C1 segment of cervical spinal cord (tissue), 14 donors: ENCODE measurements around the gene SNCAIP.
"Not testable (repeated sequence)": the region's sequence is repeated elsewhere in the genome, so short reads cannot be mapped to it uniquely, and the experiment has no call there.

Experiments
- DNase-seq, 14 donors: peaks; one replicate each; lab custom pipeline; 2025; lab: John Stamatoyannopoulos, UW

SNCAIP gene

GRCh38 chr5:122314036-122314435, 2.0 kb downstream of the SNCAIP start:
- DNase-seq: no peak

DNA sequence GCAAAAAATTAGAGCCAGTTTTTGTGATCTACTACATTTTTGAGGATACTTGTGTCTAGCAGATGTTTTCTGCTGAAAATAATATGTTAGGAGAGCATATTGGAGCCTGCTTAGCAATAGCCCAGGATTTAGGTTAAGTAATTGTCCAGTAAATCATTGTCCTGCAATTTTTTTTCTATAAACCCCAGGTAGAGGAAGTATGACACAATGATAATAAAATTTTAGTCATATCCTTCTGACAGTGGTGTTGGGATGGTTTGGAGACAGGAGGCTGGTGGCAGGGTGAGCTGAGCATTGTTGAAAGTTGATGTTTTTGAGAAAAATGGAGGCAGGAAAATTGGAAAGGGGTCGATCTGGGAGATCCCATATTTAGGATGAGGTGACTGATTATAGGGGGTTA, 3.5 kb downstream of the SNCAIP start:
- DNase-seq: no peak

GRCh38 chr5:122316656-122317055, 4.6 kb downstream of the SNCAIP start:
- no peak for DNase-seq

DNA sequence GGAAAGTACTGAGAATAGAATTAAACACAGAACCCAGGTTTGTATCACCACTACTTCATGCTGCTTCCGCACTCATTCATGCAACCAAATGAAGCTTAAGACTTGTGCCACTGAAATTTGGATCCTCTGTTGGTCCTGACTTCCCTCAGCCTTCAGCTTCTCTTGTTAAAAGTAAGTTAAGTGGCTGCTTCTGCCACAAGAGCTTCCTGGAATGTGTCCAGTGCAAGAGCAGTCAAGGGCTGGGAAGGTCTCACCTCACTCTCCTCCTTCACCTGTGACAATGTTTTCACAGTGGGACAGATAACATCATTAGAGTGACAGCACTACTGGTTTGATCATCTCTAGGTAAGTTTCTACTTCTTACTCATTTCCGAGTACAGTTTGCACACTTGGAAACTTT, 7.9 kb downstream of the SNCAIP start:
- DNase-seq: no peak

DNA sequence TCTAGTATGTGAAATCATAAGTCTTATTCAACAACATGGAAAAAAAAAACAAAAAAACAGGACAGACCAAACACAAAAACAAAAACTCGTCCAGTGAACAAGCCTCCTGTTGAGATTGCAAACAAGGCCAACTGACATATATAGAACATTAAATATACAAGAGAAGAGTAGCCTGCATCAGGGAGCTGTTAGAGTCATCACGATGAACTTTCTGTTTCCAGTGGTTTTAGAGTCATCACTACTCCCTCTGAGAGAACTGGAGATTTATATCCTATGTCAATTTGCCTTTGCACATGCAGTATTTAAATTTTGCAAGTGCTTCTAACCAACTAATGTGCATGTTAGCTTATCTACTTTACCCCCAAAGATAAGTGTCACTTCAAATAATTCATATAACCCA, 9.9 kb downstream of the SNCAIP start:
- DNase-seq: no peak

DNA sequence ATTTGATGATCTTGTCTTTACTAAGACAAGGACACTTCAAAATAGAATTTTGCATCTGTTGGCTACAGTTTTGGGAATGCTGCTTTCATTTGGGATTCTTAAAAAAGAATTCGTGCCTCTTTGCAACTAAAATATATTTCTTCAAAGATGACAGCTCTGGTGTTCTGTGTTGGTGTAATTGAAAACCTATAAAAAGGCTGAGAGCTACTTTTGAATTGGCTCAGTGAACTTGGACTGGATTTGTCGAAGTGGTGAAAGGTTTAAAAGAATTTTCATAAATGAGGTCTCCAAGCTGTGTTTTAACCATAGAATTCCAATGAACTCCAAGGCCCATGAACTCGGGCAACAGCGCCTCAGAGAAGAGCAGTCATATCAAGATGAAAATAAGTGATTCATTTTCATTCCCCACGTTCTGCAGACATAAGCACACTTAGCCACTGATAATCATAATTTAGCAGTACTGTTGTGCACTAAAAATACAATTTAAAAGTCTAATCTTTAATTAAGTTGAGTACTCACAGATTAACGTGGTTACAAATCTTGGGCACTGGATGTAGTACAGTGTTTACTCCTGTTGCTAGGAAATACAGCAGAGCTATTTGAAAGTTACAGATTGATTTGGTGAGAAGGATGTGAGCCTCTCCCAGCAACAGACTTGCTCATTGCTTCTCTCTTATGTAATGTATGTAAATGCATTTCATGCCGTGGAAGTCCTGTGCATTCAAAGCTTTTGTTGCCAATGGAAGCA, 10.9 kb downstream of the SNCAIP start:
- no peak for DNase-seq

DNA sequence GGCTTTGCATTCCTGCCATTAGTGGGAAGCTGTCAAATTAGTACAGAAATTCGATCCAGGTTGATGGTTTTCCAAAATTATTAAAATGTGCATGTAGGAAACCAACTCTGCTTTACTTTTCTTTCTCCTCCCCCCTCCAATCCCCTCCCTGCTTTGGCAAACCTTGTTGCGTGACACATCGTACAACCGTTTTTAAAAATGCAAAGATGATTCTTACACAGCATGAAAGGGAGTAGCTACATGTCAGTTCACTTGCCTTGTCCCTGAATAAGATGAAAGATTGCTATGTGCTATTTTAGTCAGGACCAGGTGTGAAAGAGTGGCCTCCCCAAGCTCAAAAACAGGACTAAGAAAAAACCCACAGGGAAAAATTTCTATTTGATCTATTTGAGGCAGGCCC, 11.7 kb downstream of the SNCAIP start:
- DNase-seq: no peak

- DNase-seq: no peak
Observed at GRCh38 chr5:122327110-122327509, 15.1 kb downstream of the SNCAIP start.

GRCh38 chr5:122330881-122331280, 18.8 kb downstream of the SNCAIP start:
- DNase-seq: no peak

DNA sequence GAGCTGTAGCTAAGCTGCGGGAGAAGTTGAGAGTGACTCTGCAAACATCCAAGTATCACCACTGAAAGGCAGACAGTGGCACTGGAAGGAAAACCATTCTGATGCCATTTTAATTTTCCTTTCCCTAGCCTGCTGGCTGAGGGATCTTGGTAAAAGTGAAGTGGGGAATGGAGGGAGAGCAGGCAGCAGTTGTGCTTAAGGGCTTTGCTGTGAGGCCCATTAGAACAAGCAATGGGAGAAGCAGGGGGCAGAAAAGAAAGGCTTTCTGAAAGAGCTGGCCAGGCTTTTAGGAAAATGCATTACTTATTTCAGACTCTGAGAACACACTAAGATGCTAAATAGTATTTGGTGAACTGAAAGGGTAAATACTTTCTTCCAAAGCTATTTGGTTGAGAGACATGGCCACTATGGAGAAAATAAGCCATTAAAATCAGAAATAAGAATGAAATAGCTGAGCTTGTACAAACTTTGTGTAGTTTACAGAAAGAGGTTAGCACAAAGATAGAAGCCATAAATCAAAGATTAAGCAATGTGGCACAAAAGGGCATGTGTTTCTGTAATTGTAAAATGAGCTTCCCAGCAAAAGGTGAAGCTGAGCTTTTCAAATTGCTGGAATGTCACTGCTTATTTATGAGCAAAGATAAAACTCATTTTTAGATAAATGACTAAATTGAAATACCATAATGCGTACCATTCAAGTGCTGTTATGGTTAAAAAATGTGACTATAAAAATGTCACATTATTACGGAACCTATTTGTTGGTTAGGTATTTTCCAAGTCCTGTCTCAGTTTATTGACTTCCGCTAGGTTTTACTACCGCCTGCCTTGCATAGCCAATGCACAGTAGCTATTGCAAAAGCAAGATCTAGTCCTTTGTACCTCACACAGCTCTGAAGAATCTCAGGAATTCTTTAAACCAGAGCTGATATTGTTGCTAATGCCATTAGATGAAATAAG, 20.8 kb downstream of the SNCAIP start:
- DNase-seq: no peak

- DNase-seq: no peak
Observed at GRCh38 chr5:122333564-122333963, 21.5 kb downstream of the SNCAIP start.

- DNase-seq: no peak
Observed at GRCh38 chr5:122339591-122339990, 27.6 kb downstream of the SNCAIP start.

- DNase-seq: no peak
Observed at GRCh38 chr5:122341087-122341486, 29.1 kb downstream of the SNCAIP start.

DNA sequence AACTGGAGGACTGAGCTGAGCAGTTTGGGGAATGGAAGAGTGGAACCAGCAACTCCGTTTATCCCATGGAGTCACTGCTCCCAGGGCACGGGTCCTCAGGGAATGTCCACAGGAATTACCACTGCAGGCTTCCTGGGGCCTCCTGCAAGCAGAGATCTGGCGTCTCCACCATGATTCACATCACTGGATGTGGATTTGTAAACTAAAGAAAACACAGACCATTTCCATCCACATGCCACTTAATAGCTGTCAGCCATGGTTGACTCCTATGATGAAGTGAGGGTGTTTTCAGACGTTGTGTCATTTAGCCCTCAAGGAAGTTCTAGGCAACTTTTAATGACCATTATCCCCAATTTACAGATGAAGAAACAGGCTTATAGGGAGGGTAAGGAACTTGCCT, 30.2 kb downstream of the SNCAIP start:
- no peak for DNase-seq

DNA sequence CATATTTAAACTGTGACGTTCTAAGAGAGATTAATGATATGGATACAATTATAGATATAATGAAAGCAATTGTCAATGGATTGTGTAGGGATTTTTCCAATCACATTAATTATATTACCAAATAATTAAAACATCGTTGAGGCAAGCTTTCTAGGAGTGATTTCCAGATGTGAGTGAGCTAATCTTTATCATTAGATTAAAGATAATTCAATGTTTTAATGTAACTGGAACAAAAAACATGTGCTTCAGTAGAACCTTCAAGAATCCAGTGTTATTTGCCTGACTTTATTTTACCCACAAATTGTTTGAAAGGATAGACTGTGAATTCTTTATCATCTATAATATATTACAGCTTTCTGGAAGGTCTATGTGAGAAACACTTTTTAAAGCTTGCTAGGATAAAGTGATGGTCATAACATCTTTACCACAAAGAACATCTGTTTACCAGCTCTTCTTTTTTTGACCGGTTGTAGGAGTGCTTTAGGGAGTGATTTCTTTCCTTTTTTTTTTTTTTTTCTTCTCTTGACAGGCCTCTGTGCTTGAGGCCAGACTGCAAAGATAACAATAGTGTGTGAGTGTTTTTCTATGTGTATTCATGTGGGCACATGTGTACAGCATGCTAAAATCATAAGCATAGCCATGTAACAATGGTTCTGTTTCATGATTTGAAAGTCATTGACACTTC, 35.0 kb downstream of the SNCAIP start:
- no peak for DNase-seq

- no peak for DNase-seq
Observed at GRCh38 chr5:122350496-122350895, 38.5 kb downstream of the SNCAIP start.

GRCh38 chr5:122351416-122352157, 39.5 kb downstream of the SNCAIP start:
- DNase-seq: no peak

DNA sequence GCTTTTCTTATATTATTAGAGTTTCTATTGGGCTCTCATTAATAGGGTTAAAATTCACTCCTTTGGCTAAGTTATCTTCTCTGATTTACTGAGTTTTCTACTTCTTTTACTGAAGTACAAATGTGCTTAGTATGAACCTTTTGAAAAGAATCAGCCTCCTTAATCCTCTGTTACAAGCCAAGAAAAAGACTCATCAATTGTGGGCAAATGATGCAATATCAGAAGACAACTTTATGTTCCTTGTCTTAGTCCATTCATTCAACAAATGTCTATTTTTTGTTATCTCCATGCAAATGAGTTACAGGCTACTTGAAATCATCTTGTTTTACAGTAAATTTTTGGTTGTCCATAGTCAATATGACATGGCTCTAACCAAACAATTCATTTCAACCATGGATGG, 40.3 kb downstream of the SNCAIP start:
- no peak for DNase-seq

GRCh38 chr5:122353361-122353760, 41.3 kb downstream of the SNCAIP start:
- DNase-seq: not testable (repeated sequence)

- peak in 4 of 14 donors; percentile 3 to 9 (median 6) for DNase-seq
Observed at GRCh38 chr5:122354293-122354692, 42.3 kb downstream of the SNCAIP start.

- DNase-seq: no peak
Observed at GRCh38 chr5:122355324-122355723, 43.3 kb downstream of the SNCAIP start.
